ENCODE measurements around the gene ELFN2. TPM values are rescaled to one million over a fixed set of nuclear protein-coding genes. Genes with fewer than 3 reads are reported as not detected.

ELFN2 gene
- total RNA-seq, 1 donor from 2014 or later: 0.36 TPM

DNA sequence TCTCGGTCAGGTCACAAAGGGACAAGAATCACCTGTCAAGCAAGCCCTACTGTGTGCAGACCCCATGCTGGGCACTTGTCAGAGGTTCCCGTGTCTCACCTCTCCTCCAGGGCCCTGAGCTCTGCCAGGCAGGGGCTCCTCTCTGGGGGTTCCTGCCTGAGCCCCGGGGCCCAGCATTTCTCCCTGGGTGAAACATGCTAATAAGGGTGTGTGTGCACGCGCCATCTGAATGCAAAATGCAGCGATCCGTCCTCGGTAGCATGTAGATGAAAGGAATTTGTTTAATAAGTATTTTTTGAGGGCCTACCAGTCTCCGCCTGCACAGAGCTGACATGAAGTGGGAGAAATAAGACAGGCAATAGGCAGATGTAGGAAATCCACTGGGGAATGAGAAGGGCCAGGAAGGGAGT lies 5.8 kb downstream of the ELFN2 start:
- Mint-ChIP-seq H3K27ac (no peak overlapping the region), H3K9me3 (ENCODE audit: low read depth) (no peaks in the 10 kb centered on the region), H3K27me3 (peaks cover 79% of the 10 kb centered on the region), H3K36me3 (ENCODE audit: insufficient read depth) (no peaks in the 10 kb centered on the region), H3K4me3 (ENCODE audit: low read depth) (no peak overlapping the region), H3K4me1 (ENCODE audit: low read depth) (peaks cover 17% of the 10 kb centered on the region)
- no peak for DNase-seq (ENCODE audit: low spot score, unreplicated experiment)
- no peak for TF ChIP-seq CTCF (IDR thresholded peaks at IDR 0.05; ENCODE audit: unreplicated experiment)

DNA sequence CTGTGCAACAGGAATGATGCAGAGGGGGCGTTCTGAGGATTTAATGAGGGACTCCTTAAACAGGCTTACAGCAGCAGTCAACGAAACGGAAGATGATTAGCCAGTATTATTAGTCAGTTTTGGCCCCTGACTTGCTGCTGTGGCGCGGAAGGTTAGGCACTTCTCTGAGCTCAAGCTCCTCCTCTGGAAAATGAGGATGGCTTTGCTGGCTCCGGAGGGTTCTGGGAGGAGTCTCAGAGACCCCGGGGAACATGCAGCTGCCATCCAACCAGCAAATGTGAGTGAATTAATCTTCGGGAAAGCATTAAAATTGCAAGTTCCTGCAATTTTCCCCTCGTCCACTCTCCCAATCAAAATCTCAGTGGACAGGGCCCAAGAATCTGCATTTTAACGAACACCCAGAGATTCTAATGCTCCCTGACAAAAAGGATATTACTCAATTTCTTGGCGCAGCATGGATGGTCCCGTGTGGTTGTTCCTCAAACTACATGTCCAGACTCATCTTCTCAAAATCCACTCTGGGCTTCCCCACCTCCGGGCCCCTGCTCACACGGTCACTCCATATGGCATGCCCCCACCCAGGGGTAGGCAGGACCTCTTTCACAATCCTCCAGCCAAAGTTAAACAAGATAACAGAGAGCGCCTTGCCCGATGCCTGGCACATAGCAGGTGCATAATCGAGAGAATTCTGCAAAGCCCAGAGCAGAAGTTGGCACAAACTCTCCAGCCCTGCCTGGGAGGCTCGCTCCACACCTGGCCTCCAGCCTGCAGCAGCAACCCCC lies 6.4 kb downstream of the ELFN2 start:
- H3K9me3 Mint-ChIP-seq (ENCODE audit: low read depth): no peaks in the 10 kb centered on the region
- H3K27me3 Mint-ChIP-seq: peaks cover 77% of the 10 kb centered on the region
- no peaks in the 10 kb centered on the region for H3K36me3 Mint-ChIP-seq (ENCODE audit: insufficient read depth)
- DNase-seq (ENCODE audit: low spot score, unreplicated experiment): no peak
- TF ChIP-seq CTCF (IDR thresholded peaks at IDR 0.05; ENCODE audit: unreplicated experiment): peak; percentile 11
- H3K27ac Mint-ChIP-seq: no peak overlapping the region
- H3K4me3 Mint-ChIP-seq (ENCODE audit: low read depth): peak overlapping the region; percentile 79
- H3K4me1 Mint-ChIP-seq (ENCODE audit: low read depth): peaks cover 13% of the 10 kb centered on the region

GRCh38 chr22:37419969-37420685 lies 7.2 kb downstream of the ELFN2 start:
- Mint-ChIP-seq H3K27me3 (peaks cover 69% of the 10 kb centered on the region), H3K9me3 (ENCODE audit: low read depth) (no peaks in the 10 kb centered on the region), H3K4me3 (ENCODE audit: low read depth) (peak overlapping the region; percentile 79), H3K4me1 (ENCODE audit: low read depth) (peaks cover 12% of the 10 kb centered on the region), H3K27ac (peak overlapping the region; percentile 6), H3K36me3 (ENCODE audit: insufficient read depth) (no peaks in the 10 kb centered on the region)
- no peak for TF ChIP-seq CTCF (IDR thresholded peaks at IDR 0.05; ENCODE audit: unreplicated experiment)
- DNase-seq (ENCODE audit: low spot score, unreplicated experiment): no peak

DNA sequence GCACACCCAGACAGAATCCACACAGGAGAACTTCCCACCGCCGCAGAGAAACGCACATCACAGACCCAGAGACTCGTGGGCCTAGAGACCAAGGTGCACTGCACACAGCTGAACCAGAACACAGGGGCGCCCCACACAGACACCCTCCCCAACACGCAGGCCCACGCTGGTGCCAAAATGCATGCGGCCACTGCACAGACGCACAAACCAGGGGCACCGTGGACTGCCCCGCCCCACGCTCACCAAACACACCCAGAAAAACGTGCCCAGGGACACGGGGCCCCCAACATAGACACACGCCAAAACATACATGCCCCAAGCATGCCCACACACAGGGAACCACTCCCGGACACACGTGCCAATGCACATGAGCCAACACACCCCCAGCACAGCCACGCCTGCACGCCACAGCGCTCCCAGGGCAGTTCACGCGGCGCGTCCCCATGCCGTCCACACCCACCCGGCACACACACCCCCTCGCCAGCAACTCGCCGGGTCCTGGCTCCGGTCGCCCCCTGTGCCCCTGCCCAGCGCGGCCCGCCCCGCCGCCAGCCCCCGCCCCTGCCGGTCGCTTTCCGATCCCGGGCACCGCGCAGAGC lies 7.8 kb downstream of the ELFN2 start:
- DNase-seq (ENCODE audit: low spot score, unreplicated experiment): no peak
- TF ChIP-seq CTCF (IDR thresholded peaks at IDR 0.05; ENCODE audit: unreplicated experiment): no peak
- no peaks in the 10 kb centered on the region for H3K9me3 Mint-ChIP-seq (ENCODE audit: low read depth)
- H3K27me3 Mint-ChIP-seq: peaks cover 64% of the 10 kb centered on the region
- no peaks in the 10 kb centered on the region for H3K36me3 Mint-ChIP-seq (ENCODE audit: insufficient read depth)
- no peak overlapping the region for H3K27ac Mint-ChIP-seq
- peak overlapping the region; percentile 58 for H3K4me3 Mint-ChIP-seq (ENCODE audit: low read depth)
- H3K4me1 Mint-ChIP-seq (ENCODE audit: low read depth): peaks cover 12% of the 10 kb centered on the region

DNA sequence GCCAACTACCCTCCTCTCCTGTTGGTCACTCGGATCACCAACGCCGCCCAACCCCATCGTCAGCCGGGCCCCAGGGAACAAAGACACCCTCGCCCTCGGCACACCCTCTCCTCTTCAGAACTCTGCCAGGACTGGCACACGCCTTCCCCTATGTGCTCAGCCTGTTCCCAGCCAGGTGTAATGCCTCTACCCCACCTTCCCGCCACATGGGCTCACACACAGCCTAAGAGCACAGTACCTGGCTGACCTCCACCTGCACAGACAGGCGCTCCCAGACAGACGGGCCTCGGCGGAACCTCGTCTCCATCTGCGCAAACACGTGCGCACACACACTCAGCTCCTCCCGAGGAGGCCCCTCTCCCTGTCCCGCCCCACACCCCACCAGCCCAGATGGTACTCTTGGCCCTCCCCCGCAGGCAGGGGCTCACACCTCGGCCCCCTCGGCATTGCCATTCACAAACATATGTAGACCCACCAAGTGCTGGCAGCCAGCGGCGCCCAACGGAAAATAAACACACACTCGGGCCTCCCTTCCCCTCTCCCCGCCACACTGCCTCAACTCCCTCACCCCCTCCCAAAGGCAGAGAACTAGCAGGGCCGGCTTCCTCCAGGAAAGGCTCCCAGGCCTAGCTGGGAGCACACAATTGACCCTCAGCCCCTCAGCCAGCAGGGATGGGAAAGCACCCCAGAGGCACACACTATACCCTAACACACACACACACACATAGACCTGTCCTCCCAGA lies 8.5 kb downstream of the ELFN2 start:
- H3K4me1 Mint-ChIP-seq (ENCODE audit: low read depth): peaks cover 12% of the 10 kb centered on the region
- DNase-seq (ENCODE audit: low spot score, unreplicated experiment): no peak
- H3K27ac Mint-ChIP-seq: no peak overlapping the region
- H3K4me3 Mint-ChIP-seq (ENCODE audit: low read depth): peak overlapping the region; percentile 58
- H3K27me3 Mint-ChIP-seq: peaks cover 63% of the 10 kb centered on the region
- H3K9me3 Mint-ChIP-seq (ENCODE audit: low read depth): no peaks in the 10 kb centered on the region
- no peak for TF ChIP-seq CTCF (IDR thresholded peaks at IDR 0.05; ENCODE audit: unreplicated experiment)
- no peaks in the 10 kb centered on the region for H3K36me3 Mint-ChIP-seq (ENCODE audit: insufficient read depth)

All from progenitor cell of endocrine pancreas (in vitro differentiated cells).